ENCODE measurements around the gene MUC12. TPM values are rescaled to one million over a fixed set of nuclear protein-coding genes. Genes with fewer than 3 reads are reported as not detected.
"Not testable (repeated sequence)": the region's sequence is repeated elsewhere in the genome, so short reads cannot be mapped to it uniquely, and the experiment has no call there.

Gene MUC12
- total and polyA plus RNA-seq, 8 donors = 0.03 to 0.80 (median 0.43) TPM; not detected in 2

- intact Hi-C loops (cut with DNase I) = no loop called here
- WGBS, 2 donors = 77 to 85% methylated on average over 2 of the region's 2 CpGs
- ATAC-seq (no peak), DNase-seq (no peak), FAIRE-seq (no peak)
- no peak overlapping the region for H3K4me3 ChIP-seq
- no peaks in the 10 kb centered on the region for H3K9me3 ChIP-seq
- no peak for TF ChIP-seq CTCF (IDR thresholded peaks at IDR 0.05)
- no peaks in the 10 kb centered on the region for H3K4me1 ChIP-seq
- H3K36me3 ChIP-seq = no peaks in the 10 kb centered on the region
- peaks cover 0 to 4% (median 0%) of the 10 kb centered on the region in 4 donors for H3K27me3 ChIP-seq
- no peak overlapping the region for H3K27ac ChIP-seq
These were observed 4.7 kb downstream of the MUC12 start for GRCh38 chr7:100974021-100974420.

- WGBS, 2 donors = 53 to 63% methylated on average over 3 of the region's 3 CpGs
- intact Hi-C loops (cut with DNase I) = no loop called here
- H3K4me1 ChIP-seq = no peaks in the 10 kb centered on the region
- H3K4me3 ChIP-seq = no peak overlapping the region
- no peaks in the 10 kb centered on the region for H3K27me3 ChIP-seq
- no peaks in the 10 kb centered on the region for H3K9me3 ChIP-seq
- no peak for TF ChIP-seq CTCF (IDR thresholded peaks at IDR 0.05)
- H3K27ac ChIP-seq = no peak overlapping the region
- H3K36me3 ChIP-seq = no peaks in the 10 kb centered on the region
- DNase-seq (no peak), ATAC-seq (no peak), FAIRE-seq (peak; percentile 82)
These were observed 6.0 kb downstream of the MUC12 start for GRCh38 chr7:100975371-100975821.

GRCh38 chr7:100978300-100978699 lies 8.9 kb downstream of the MUC12 start:
- intact Hi-C loops (cut with DNase I) = no loop called here
- Histone ChIP-seq H3K4me3 (no peak overlapping the region), H3K9me3 (no peaks in the 10 kb centered on the region), H3K36me3 (no peaks in the 10 kb centered on the region), H3K27me3 (no peaks in the 10 kb centered on the region), H3K27ac (no peak overlapping the region), H3K4me1 (no peaks in the 10 kb centered on the region)
- WGBS, 2 donors = 60 to 76% methylated on average over 4 of the region's 4 CpGs
- no peak for DNase-seq
- no peak for FAIRE-seq
- no peak for TF ChIP-seq CTCF (IDR thresholded peaks at IDR 0.05)
- no peak for ATAC-seq

DNA sequence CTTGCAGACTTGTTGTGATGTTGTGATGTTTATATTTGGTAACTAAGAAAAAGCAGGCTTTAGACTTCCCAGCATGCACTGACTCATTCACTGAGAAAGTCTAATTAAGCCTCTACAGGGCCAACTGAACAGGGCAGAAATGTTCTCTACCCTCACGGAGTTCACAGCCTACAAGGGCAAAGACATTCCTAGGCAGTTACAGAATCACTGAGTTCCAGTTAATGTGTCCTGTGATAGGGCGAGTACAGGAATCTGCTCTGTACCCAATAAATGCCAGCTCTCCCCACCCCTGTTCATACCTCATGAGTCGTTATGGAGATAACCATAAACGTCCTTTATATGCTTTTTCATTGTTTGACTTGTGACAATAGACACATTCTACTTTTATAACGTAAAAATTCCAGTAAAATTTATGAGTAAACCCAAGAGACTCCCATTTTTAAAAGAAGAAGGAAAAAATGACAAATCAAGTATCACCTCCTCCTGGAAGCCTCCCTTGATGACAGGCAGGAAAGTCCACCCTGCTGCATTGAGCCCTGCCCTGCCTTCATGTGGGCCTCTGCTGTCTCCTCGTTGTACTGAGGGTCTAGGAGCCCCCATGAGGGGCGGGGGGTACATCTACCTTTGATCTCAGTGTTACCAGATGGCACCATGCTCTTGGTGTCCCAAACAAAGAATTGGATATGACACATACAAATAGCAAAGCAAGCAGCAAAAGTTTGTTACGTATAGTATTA lies 14.3 kb downstream of the MUC12 start:
- TF ChIP-seq CTCF (IDR thresholded peaks at IDR 0.05) = no peak
- Histone ChIP-seq H3K36me3 (no peaks in the 10 kb centered on the region), H3K9me3 (no peaks in the 10 kb centered on the region), H3K27me3 (no peaks in the 10 kb centered on the region), H3K4me3 (no peak overlapping the region), H3K27ac (no peak overlapping the region), H3K4me1 (no peaks in the 10 kb centered on the region)
- FAIRE-seq = peak; percentile 63
- WGBS, 2 donors = 35 to 37% methylated on average over 8 of the region's 8 CpGs
- ATAC-seq = peak in 3 of 4 donors; percentile 67 to 74 (median 70)
- intact Hi-C loops (cut with DNase I) = no loop called here
- peak in 1 of 6 donors; percentile 20 for DNase-seq

DNA sequence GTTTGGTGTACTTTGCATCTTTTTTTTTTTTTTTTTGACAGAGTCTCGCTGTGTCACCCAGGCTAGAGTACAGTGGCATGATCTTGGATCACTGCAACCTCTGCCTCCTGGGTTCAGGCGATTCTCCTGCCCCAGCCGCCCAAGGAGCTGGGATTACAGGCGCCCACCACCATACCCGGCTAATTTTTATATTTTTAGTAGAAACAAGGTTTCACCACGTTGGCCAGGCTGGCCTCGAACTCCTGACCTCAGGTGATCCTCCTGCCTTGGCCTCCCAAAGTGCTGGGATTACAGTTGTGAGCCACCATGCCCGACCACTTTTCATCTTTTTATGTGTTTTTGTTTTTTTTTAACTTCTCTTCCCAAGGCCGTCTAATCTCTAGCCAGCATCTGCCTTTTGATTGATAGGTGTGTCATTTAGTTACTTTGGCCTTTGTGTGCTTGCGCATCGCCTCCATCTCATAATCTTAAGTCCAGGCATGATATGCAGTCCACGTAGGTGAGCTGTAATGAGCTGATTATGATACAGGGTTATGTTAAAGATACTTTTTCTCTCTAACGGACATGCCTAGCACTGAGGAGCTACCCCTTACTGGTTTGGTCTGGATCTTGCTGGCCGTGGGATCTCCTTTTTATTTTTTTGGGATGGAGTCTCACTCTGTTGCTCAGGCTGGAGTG lies 15.0 kb downstream of the MUC12 start:
- H3K4me3 ChIP-seq; H3K27ac ChIP-seq; FAIRE-seq; H3K36me3 ChIP-seq; ATAC-seq; H3K27me3 ChIP-seq; H3K9me3 ChIP-seq; intact Hi-C loops (cut with DNase I); DNase-seq; H3K4me1 ChIP-seq: not testable (repeated sequence)
- WGBS, 2 donors = 68 to 74% methylated on average over 14 of the region's 14 CpGs

DNA sequence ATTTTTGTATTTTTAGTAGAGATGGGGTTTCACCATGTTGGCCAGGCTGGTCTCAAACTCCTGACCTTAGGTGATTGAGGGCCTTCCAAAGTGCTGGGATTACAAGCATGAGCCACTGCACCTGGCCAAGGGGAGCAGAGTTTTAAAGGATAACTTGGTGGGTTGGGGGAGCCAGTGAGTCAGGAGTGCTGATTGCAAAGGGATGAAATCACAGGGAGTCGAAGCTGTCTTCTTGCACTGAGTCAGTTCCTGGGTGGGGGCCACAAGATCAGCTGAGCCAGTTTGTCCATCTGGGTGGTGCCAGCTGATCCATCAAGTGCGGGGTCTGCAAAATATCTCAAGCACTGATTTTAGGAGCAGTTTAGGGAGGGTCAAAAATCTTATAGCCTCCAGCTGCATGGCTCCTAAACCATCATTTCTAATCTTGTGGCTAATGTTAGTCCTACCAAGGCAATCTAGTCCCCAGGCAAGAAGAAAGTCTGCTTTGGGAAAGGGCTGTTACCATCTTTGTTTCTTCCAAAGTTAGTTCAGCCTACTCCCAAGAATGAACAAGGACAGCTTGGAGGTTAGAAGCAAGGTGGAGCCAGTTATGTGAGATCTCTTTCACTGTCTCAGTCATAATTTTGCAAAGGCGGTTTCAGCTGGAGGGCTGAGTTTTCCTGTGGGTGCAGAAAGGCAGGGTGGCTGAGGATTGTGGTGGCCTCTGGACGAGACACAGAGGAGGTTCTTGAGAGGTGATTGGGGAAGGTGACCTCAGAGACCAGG lies 15.8 kb downstream of the MUC12 start:
- H3K27ac ChIP-seq, ATAC-seq: not testable (repeated sequence)

More for the DNA sequence above, 15.8 kb downstream of the MUC12 start:
- WGBS, 2 donors = 67 to 82% methylated on average over 4 of the region's 4 CpGs
- H3K9me3 ChIP-seq; intact Hi-C loops (cut with DNase I); H3K4me1 ChIP-seq; FAIRE-seq; H3K36me3 ChIP-seq; DNase-seq; H3K4me3 ChIP-seq; H3K27me3 ChIP-seq: not testable (repeated sequence)
